ENCODE results near the gene INAFM2. TPM values are rescaled to one million over a fixed set of nuclear protein-coding genes. Genes with fewer than 3 reads are reported as not detected.

The INAFM2 gene
- total and polyA plus RNA-seq, 2 experiments from 2014 or later, result 18.1 to 32.7 TPM

GRCh38 chr15:40340038-40340739 is 16.7 kb downstream of the INAFM2 start (continued):
- TF ChIP-seq EZH2phosphoT487 (IDR thresholded peaks at IDR 0.05; ENCODE audit: unreplicated experiment) (no peak), ZNF114 (CRISPR knock-in tag; IDR thresholded peaks at IDR 0.05) (no peak), STAT1 (IDR thresholded peaks at IDR 0.05; ENCODE audit: unreplicated experiment) (no peak)
- TF ChIP-seq, protein P1, sequence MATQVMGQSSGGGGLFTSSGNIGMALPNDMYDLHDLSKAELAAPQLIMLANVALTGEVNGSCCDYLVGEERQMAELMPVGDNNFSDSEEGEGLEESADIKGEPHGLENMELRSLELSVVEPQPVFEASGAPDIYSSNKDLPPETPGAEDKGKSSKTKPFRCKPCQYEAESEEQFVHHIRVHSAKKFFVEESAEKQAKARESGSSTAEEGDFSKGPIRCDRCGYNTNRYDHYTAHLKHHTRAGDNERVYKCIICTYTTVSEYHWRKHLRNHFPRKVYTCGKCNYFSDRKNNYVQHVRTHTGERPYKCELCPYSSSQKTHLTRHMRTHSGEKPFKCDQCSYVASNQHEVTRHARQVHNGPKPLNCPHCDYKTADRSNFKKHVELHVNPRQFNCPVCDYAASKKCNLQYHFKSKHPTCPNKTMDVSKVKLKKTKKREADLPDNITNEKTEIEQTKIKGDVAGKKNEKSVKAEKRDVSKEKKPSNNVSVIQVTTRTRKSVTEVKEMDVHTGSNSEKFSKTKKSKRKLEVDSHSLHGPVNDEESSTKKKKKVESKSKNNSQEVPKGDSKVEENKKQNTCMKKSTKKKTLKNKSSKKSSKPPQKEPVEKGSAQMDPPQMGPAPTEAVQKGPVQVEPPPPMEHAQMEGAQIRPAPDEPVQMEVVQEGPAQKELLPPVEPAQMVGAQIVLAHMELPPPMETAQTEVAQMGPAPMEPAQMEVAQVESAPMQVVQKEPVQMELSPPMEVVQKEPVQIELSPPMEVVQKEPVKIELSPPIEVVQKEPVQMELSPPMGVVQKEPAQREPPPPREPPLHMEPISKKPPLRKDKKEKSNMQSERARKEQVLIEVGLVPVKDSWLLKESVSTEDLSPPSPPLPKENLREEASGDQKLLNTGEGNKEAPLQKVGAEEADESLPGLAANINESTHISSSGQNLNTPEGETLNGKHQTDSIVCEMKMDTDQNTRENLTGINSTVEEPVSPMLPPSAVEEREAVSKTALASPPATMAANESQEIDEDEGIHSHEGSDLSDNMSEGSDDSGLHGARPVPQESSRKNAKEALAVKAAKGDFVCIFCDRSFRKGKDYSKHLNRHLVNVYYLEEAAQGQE (IDR thresholded peaks at IDR 0.05; ENCODE audit: unreplicated experiment), result no peak

DNA sequence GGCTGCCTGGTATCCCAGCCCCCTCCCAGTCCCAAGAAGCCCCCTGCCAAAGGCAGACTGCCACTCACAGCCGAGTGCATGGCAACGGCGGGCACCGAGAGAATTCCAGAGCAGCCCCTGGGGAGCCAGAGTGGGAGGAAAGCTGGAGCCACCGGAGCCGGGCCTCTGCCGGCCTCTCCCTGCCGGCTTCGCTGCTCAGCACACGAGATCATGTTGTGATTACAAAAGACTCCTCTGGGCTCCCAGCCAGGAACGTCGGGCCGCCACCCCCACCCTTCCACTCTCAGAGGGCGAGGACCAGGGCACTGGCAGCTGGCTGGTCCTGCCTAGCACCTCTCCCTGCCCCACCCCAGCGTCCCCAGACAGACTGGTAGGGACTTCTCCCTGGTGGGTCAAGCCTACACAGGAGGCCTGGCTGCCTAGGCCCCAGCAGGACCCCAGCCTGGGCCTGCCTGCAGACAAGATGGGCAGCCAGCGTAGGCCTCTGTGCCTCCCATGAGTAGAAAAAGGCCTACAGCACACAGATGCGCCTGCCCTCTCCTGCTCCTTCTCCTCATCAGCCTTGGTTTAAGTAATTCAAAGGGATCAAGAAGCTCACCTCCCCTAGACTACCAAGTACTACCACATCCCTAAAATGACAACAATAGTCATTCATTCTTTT is 17.4 kb downstream of the INAFM2 start, which contains the start of gene CCDC9B:
Gene CCDC9B (minus strand): TSS at position 200 of the 661 bp plus-strand sequence. CDS start 120 bp downstream, at position 80.
- H3K27me3 Mint-ChIP-seq (ENCODE audit: insufficient read depth, low read depth, poor library complexity), result peaks cover 16% of the 10 kb centered on the region
- H3K4me1 Mint-ChIP-seq, result peaks cover 41% of the 10 kb centered on the region
- no peaks in the 10 kb centered on the region; the same call in 2 of the 3 replicates for H3K36me3 Mint-ChIP-seq (ENCODE audit: low read depth)
- Histone ChIP-seq H3F3A (replicated peaks; ENCODE audit: low read depth) (no peaks in the 10 kb centered on the region), H2AFZ (peak within 1 kb of the TSS; percentile 88), H3K9me2 (ENCODE audit: insufficient read depth) (no peaks in the 10 kb centered on the region), H3K79me2 (replicated peaks; ENCODE audit: insufficient read depth) (no peaks in the 10 kb centered on the region), H3K27me3 (ENCODE audit: insufficient read depth) (no peaks in the 10 kb centered on the region), H3K4me2 (peak within 1 kb of the TSS; percentile 38; the same call in 1 of the 2 replicates), H3K27ac (ENCODE audit: low read depth) (no peak within 1 kb of the TSS), H4K20me1 (replicated peaks; ENCODE audit: insufficient read depth) (no peaks in the 10 kb centered on the region), H3K4me1 (ENCODE audit: insufficient read depth) (peaks cover 4% of the 10 kb centered on the region; the same call in 1 of the 2 replicates), H3K4me3 (no peak within 1 kb of the TSS), H3K36me3 (ENCODE audit: insufficient read depth) (no peaks in the 10 kb centered on the region)
- DNase-seq (ENCODE audit: low spot score) (no peak), ATAC-seq (peak; percentile 14)
- H3K27ac Mint-ChIP-seq, result no peak within 1 kb of the TSS
- no peak within 1 kb of the TSS; the same call in 2 of the 3 replicates for H3K4me3 Mint-ChIP-seq
- H3K9me3 Mint-ChIP-seq, result no peaks in the 10 kb centered on the region
- TF ChIP-seq ZNF331 (CRISPR knock-in tag; IDR thresholded peaks at IDR 0.05; ENCODE audit: low read depth) (no peak), POLR2AphosphoS5 (IDR thresholded peaks at IDR 0.05; ENCODE audit: low read depth) (no peak), CREB1 (CRISPR knock-in tag; IDR thresholded peaks at IDR 0.05; ENCODE audit: low read depth) (no peak), JUNB (IDR thresholded peaks at IDR 0.05; ENCODE audit: unreplicated experiment) (no peak), NANOG (IDR thresholded peaks at IDR 0.05; ENCODE audit: borderline replicate concordance) (no peak)
- TF ChIP-seq, protein P2, sequence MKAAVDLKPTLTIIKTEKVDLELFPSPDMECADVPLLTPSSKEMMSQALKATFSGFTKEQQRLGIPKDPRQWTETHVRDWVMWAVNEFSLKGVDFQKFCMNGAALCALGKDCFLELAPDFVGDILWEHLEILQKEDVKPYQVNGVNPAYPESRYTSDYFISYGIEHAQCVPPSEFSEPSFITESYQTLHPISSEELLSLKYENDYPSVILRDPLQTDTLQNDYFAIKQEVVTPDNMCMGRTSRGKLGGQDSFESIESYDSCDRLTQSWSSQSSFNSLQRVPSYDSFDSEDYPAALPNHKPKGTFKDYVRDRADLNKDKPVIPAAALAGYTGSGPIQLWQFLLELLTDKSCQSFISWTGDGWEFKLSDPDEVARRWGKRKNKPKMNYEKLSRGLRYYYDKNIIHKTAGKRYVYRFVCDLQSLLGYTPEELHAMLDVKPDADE (IDR thresholded peaks at IDR 0.05), result no peak
- TF ChIP-seq, protein P3, sequence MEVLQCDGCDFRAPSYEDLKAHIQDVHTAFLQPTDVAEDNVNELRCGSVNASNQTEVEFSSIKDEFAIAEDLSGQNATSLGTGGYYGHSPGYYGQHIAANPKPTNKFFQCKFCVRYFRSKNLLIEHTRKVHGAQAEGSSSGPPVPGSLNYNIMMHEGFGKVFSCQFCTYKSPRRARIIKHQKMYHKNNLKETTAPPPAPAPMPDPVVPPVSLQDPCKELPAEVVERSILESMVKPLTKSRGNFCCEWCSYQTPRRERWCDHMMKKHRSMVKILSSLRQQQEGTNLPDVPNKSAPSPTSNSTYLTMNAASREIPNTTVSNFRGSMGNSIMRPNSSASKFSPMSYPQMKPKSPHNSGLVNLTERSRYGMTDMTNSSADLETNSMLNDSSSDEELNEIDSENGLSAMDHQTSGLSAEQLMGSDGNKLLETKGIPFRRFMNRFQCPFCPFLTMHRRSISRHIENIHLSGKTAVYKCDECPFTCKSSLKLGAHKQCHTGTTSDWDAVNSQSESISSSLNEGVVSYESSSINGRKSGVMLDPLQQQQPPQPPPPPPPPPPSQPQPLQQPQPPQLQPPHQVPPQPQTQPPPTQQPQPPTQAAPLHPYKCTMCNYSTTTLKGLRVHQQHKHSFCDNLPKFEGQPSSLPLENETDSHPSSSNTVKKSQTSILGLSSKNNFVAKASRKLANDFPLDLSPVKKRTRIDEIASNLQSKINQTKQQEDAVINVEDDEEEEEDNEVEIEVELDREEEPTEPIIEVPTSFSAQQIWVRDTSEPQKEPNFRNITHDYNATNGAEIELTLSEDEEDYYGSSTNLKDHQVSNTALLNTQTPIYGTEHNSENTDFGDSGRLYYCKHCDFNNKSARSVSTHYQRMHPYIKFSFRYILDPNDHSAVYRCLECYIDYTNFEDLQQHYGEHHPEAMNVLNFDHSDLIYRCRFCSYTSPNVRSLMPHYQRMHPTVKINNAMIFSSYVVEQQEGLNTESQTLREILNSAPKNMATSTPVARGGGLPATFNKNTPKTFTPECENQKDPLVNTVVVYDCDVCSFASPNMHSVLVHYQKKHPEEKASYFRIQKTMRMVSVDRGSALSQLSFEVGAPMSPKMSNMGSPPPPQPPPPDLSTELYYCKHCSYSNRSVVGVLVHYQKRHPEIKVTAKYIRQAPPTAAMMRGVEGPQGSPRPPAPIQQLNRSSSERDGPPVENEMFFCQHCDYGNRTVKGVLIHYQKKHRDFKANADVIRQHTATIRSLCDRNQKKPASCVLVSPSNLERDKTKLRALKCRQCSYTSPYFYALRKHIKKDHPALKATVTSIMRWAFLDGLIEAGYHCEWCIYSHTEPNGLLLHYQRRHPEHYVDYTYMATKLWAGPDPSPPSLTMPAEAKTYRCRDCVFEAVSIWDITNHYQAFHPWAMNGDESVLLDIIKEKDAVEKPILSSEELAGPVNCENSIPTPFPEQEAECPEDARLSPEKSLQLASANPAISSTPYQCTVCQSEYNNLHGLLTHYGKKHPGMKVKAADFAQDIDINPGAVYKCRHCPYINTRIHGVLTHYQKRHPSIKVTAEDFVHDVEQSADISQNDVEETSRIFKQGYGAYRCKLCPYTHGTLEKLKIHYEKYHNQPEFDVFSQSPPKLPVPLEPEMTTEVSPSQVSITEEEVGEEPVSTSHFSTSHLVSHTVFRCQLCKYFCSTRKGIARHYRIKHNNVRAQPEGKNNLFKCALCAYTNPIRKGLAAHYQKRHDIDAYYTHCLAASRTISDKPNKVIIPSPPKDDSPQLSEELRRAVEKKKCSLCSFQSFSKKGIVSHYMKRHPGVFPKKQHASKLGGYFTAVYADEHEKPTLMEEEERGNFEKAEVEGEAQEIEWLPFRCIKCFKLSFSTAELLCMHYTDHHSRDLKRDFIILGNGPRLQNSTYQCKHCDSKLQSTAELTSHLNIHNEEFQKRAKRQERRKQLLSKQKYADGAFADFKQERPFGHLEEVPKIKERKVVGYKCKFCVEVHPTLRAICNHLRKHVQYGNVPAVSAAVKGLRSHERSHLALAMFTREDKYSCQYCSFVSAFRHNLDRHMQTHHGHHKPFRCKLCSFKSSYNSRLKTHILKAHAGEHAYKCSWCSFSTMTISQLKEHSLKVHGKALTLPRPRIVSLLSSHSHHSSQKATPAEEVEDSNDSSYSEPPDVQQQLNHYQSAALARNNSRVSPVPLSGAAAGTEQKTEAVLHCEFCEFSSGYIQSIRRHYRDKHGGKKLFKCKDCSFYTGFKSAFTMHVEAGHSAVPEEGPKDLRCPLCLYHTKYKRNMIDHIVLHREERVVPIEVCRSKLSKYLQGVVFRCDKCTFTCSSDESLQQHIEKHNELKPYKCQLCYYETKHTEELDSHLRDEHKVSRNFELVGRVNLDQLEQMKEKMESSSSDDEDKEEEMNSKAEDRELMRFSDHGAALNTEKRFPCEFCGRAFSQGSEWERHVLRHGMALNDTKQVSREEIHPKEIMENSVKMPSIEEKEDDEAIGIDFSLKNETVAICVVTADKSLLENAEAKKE (CRISPR knock-in tag; IDR thresholded peaks at IDR 0.05), result no peak

Measured in GM23338 (cell line).